BE2C (cell line): ENCODE measurements around the gene PPP2R2D.

Source experiments
- DNase-seq: peaks from one replicate; pipeline ENCODE4 v3.0.0-alpha.2; 2020
- H3K27me3 ChIP-seq: fragments of 250-450 bp; sonication (Bioruptor Pico); 2 replicates; pipeline ENCODE4 v1.5.1; 2020; ENCODE audit warnings: mild to moderate bottlenecking
- H3K36me3 ChIP-seq: fragments of 250-450 bp; sonication (Bioruptor Pico); 2 replicates; pipeline ENCODE4 v1.5.1; 2020; ENCODE audit warnings: mild to moderate bottlenecking
- H3K4me1 ChIP-seq: fragments of 250-450 bp; sonication (Bioruptor Pico); 2 replicates; pipeline ENCODE4 v1.5.1; 2020
- H3K4me3 ChIP-seq: 2 replicates; pipeline ENCODE4 v1.5.1; 2011; ENCODE audit warnings: low read depth, low read length
- H3K9me3 ChIP-seq: fragments of 250-450 bp; sonication (Bioruptor Pico); 2 replicates; pipeline ENCODE4 v1.5.1; 2020
- TF ChIP-seq, protein P1 (sequence below): IDR thresholded peaks from 2 replicates; pipeline ENCODE4 v1.5.1; 2012; ENCODE audit warnings: mild to moderate bottlenecking, low read depth, low read length

The PPP2R2D gene

GRCh38 chr10:131885391-131886165, 15.2 kb upstream of the PPP2R2D start:
- no peaks in the 10 kb centered on the region for H3K27me3 ChIP-seq
- H3K36me3 ChIP-seq: no peaks in the 10 kb centered on the region
- no peaks in the 10 kb centered on the region for H3K4me1 ChIP-seq
- no peaks in the 10 kb centered on the region for H3K9me3 ChIP-seq
- TF ChIP-seq, protein P1, sequence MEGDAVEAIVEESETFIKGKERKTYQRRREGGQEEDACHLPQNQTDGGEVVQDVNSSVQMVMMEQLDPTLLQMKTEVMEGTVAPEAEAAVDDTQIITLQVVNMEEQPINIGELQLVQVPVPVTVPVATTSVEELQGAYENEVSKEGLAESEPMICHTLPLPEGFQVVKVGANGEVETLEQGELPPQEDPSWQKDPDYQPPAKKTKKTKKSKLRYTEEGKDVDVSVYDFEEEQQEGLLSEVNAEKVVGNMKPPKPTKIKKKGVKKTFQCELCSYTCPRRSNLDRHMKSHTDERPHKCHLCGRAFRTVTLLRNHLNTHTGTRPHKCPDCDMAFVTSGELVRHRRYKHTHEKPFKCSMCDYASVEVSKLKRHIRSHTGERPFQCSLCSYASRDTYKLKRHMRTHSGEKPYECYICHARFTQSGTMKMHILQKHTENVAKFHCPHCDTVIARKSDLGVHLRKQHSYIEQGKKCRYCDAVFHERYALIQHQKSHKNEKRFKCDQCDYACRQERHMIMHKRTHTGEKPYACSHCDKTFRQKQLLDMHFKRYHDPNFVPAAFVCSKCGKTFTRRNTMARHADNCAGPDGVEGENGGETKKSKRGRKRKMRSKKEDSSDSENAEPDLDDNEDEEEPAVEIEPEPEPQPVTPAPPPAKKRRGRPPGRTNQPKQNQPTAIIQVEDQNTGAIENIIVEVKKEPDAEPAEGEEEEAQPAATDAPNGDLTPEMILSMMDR: peak; percentile 86
- H3K4me3 ChIP-seq: no peak overlapping the region
- peak; percentile 80 for DNase-seq

DNA sequence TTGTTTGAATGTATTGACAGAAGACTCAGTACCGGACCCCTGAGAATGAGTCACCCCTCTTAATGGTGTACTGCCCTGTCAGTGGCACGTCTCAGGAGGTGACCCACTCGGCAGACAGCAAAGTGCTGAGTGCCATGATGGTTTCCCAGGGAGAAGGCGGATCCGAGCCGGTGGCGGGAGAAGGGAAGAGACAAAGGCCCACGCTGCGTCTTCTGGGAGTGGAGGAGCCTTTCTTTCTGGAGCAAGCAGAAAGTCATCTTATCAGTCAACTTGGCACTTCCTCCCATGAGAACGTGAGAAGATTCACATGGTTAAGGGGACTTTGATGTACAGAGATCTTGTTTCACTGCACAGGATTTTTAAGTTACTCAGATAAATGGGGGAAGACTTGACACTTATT, 14.6 kb upstream of the PPP2R2D start:
- H3K4me3 ChIP-seq: no peak overlapping the region
- no peaks in the 10 kb centered on the region for H3K36me3 ChIP-seq
- DNase-seq: no peak
- H3K27me3 ChIP-seq: no peaks in the 10 kb centered on the region
- TF ChIP-seq, protein P1: no peak
- no peaks in the 10 kb centered on the region for H3K4me1 ChIP-seq
- H3K9me3 ChIP-seq: no peaks in the 10 kb centered on the region

DNA sequence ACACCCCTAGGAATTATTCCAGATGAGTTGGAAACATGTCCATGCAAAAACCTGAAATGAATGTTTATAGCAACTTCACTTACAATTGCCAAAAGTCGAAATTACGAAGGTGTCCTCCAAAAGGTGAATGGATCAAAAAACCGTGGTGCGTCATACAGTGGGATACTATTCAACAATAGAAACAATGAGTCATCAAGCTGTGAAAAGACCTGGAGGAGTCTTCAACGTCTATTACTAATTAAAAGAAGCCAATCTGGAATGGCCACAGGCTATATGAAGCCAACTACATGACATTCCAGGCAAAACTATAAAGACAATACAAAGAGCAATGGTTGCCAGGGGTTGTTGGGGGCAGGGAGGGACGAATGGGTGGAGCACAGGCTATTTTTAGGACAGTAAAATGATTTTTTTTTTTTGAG, 12.6 kb upstream of the PPP2R2D start:
- H3K4me3 ChIP-seq: no peak overlapping the region
- H3K4me1 ChIP-seq: no peaks in the 10 kb centered on the region
- H3K27me3 ChIP-seq: no peaks in the 10 kb centered on the region
- no peaks in the 10 kb centered on the region for H3K9me3 ChIP-seq
- H3K36me3 ChIP-seq: no peaks in the 10 kb centered on the region
- DNase-seq: no peak
- TF ChIP-seq, protein P1: no peak

DNA sequence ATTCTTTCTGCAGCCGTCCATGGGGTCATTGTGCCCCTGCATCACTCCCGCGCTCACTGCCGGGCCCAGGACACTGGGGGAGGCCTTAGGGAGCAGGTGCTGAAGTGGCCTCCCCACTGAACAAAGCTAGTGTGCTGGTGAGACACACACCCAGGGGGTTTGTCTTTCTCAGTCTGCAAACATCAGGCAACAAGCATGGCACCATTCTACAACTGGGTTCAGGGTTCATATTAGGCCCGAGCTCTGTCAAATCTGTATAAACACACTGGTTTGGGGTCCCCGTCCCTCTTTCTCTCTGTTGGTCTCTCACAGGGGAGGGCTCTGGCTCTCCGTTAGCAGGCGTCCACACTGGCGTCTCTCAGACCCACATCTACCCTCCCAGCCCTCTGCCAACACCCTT, 11.1 kb upstream of the PPP2R2D start:
- H3K4me3 ChIP-seq: no peak overlapping the region
- TF ChIP-seq, protein P1: no peak
- DNase-seq: no peak
- H3K9me3 ChIP-seq: no peaks in the 10 kb centered on the region
- no peaks in the 10 kb centered on the region for H3K27me3 ChIP-seq
- H3K36me3 ChIP-seq: no peaks in the 10 kb centered on the region
- H3K4me1 ChIP-seq: no peaks in the 10 kb centered on the region

- Histone ChIP-seq H3K4me1 (no peaks in the 10 kb centered on the region), H3K36me3 (no peaks in the 10 kb centered on the region), H3K9me3 (no peaks in the 10 kb centered on the region), H3K27me3 (no peaks in the 10 kb centered on the region), H3K4me3 (no peak overlapping the region)
- no peak for DNase-seq
- TF ChIP-seq, protein P1: no peak
Observed at GRCh38 chr10:131890276-131891195, 10.3 kb upstream of the PPP2R2D start.
